GM21576 (cell line): ENCODE data around the gene CCDC184.

Experiments
- ATAC-seq: cut with Tn5 transposase; IDR thresholded peaks from one replicate; pipeline ENCODE4 v1.9.1; 2021; ENCODE audit warnings: mild to moderate bottlenecking, moderate library complexity; ENCODE audit not compliant: unreplicated experiment

Gene CCDC184

DNA sequence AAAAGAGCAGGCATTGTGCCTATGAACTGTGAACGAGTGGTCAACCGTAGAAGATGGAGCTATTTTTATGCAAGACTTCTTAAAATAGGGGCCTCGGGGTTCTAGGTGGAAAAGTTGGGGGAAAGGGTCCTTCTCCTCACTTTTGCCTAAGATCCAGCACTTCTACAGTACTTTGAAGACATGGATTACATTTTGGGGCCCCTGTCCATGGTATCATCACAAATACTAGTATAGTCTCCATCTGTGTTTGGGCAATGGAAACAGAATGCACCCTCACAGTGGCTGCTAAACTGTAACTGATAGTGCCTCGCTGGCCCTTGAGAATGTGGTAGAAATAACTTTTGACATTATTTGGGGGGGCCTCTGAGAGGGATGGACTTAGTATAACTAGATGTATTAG lies 5.5 kb upstream of the CCDC184 start:
- ATAC-seq: no peak

DNA sequence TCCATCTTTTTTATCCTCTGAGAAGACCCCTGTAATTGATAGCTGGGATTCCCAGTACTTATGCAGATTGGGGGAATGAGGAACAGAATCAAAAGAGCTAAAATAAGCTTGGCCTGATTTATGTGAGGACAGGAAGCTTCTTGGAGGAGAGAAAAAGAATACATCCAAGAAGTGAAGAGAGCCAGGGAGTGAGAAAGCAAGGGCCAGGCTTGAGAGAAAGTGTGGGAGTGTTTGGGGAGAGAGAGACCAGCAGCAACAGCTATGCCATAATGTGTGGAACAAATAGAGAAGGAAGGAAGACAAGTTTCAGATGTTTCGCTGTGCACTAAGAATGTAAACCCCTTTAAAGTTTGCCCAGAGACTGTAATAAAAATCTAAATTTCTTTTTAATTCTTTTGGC lies 4.0 kb upstream of the CCDC184 start:
- ATAC-seq: no peak

DNA sequence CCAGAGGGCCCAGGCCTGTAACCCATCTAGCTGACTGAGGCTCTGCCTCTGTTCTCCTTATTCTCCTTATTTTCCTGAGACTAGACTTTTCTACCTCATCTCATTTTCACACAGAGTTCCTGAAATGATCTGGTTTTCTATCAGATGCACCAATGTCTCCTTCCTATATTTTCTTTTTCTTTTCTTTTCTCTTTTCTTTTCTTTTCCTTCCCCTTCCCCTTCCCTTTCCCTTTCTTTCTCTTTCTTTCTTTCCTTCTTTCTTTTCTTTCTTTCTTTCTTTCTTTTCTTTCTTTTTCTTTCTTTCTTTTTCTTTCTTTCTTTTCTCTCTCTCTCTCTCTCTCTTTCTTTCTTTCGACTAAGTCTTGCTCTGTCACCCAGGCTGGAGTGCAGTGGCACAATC lies 3.0 kb upstream of the CCDC184 start:
- ATAC-seq: no peak

DNA sequence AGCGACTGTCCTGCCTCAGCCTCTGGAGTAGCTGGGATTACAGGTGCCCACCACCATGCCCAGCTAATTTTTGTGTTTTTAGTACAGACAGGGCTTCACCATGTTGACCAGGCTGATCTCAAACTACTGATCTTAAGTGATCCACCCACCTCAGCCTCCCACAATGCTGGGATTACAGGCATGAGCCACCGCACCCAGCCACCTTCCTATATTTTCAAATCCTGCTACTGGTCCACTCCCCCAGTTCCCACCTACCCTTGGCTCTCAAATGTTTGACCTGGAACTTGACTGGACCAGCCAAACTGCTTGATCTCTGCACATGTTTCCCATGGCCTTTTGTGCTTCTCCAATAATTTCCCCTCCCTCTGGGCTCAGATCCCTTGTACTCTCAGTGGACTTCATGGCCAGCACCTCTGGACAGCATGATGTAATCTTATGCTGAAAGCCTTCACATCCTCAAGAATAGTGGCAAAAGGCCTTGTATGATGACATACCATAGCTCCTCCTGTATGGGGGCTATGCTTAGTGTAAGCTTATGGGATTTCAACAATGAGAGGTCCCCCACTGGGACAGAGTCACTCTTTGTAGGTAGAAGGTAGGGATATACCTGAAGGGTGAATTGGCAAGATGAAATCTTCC lies 2.5 kb upstream of the CCDC184 start:
- ATAC-seq: no peak

DNA sequence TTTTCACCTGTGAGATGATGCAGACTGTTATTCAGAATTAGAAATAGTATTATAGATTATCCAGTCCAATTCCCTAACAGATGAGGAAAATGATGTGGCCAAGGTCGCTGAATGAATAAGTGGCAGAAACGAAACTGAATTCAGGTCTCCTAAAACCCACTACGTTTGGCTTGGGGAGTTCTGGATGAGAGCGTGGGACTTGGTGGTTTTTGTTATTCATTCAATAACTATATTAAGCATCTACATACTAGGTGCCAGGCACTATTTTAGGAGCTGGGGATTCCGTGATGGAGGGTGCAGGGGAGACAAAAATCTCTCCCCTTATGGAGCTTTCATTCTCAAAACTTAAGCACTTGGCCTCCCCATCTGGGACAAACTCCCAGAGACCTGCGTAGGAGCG lies 813 bp upstream of the CCDC184 start:
- ATAC-seq: no peak

DNA sequence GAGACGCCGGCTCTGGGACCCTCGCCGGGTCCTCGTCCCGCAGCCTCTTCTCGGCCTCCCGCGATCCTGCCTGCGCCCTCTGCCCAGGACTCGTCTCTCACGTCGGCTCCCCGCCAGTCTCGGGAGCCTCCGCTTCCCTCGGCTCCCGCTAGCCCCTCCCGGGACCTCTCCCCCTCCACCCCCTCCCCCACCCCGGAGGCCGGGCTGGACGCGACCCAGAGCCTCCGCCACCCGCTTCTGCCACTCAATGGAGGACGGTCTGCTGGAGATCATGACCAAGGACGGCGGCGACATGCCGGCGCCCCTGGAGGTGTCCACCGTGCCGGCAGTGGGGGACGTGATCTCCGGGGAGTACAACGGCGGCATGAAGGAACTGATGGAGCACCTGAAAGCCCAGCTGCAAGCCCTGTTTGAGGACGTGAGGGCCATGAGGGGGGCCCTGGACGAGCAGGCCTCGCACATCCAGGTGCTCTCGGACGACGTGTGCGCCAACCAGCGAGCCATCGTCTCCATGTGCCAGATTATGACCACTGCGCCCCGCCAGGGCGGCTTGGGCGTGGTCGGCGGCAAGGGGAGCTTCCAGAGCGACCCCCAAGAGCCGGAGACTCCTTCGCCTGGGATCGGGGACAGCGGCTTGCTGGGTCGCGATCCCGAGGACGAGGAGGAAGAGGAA lies 568 bp downstream of the CCDC184 start:
- ATAC-seq: no peak

DNA sequence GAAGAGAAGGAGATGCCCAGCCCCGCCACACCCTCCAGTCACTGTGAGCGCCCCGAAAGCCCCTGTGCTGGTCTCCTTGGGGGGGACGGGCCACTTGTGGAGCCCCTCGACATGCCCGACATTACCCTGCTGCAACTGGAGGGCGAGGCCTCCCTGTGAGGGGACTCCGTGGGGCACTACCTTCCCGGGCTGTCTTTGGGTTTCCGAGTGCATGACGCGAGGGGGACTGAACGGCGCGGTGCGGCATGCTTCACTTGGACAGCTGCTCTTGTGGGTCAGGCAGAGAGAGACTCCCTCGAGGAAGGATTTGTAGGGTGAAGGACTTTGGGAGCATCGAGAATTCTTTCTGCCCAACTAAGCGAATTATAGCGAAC lies 1.1 kb downstream of the CCDC184 start:
- no peak for ATAC-seq

DNA sequence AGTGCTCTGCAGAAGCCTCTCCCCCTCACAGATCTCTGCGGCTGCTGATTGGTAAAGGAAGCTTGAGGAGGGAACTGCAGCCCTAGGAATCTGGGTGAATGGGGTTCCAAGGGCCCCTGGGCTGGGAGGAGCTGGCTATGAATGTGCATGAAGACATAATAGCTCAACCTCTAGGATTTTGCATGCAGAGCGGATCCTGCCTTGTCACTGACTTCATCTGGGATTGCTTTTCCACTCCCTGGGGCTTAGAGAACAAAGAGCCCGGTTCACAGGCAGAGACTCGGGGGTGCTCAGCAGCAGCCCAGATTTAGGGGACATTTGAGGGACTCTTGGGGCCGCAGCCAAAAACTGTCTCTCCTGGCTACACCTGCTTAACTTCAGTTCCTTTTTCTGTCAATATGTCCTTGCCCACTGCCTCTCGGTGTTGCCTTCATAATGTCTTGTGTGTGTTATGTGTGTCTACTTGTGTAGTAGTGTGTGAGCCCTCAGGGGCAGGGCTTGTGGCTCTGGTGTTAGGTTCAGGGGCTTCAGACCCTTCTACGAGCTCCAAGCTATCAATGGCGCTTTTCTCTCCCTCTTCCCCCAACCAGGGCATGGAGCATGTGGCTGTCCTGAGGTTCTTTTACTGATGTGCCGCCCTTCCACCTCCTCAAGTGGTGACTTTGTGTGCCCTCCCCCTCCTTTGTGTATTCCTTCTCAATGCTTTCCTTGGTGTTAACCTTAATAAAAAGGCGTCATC lies 1.9 kb downstream of the CCDC184 start:
- no peak for ATAC-seq

DNA sequence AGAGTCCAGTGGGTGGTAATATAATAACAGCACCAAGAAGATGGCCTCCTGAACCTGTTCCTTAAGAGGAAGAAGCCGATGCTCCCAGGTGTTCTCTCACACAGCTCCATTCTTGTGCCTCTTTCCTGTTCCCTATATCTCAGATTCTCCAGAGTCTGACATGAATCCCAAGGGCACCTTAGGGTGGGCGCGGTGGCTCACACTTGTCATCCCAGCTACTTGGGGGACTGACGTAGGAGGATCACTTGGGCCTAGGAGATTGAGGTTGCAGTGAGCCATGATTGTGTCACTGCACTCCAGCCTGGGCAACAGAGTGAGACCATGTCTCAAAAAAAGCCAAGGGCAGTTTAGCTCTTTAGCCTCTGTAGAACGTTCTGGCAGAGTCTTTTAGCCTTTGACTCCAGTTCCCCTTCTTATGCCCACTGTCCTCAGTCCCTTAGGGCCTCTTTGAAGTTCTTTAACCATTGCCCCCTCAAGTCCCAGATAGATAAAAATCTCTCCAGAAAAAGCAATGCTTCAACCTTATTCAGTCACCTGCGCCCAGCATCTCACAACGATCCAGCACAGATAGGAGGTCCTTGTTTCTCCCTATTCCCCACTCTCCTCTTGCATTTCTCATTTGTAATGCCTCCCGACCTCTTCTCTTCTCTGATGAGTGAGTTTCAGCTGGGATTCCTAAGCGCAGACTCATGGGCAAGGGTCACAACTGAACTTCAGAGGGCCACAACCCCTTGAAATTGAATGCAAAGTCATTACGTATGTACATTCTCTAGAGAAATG lies 4.7 kb downstream of the CCDC184 start:
- no peak for ATAC-seq

DNA sequence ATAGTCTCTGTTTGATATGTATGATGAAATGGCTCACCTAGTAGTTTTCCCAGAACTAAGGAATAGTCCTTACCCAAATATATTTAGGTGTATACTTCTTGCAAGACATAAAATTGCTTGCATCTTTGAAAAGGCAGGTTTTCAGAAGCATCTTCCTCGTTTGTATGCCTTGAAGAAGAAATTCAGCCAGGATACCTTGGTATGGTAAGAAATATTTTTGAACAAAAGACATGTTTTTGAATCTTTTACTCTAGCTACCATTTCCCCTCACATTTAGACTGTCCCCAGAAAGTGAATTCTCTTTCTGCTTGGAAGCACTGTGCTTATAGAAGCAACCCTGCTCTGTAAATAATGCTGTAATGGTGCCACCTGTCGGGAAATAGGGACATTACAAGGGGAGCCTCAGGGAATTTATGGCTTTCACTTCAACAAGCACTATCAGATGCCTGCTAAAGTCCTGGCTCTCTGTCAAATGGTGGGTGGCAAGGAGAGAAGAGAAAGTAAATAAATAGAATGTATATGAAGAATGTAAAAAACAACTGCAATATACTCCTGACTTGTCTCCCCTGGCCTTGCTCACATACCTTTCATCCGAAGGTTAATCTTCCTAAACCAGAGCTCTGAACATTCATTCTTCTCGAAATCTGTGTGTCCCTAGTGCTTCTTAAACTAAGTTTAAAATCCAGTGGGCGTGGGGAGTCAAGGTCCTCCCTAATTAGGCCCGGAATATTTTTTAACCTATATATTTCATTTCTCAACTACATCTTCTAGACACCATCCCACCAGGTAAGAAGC lies 6.1 kb downstream of the CCDC184 start:
- ATAC-seq: no peak

DNA sequence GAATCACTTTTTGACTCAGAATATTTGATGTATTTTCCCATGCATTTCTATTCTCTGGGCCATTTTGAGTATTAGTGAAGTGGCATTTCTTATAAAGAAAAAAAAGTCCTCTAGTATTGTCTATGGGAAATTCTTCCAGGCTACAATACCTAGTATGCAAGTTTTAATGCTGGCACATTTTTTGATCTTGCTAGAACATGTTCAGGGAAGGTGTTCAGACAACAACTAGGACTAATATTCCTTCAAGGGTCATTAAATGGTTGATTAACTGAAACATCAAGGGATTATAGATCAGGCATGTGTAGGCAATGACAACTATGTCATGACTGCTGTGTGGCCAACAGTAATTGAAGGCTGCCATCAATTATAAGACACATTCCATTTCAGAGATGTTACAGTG lies 7.7 kb downstream of the CCDC184 start:
- no peak for ATAC-seq

DNA sequence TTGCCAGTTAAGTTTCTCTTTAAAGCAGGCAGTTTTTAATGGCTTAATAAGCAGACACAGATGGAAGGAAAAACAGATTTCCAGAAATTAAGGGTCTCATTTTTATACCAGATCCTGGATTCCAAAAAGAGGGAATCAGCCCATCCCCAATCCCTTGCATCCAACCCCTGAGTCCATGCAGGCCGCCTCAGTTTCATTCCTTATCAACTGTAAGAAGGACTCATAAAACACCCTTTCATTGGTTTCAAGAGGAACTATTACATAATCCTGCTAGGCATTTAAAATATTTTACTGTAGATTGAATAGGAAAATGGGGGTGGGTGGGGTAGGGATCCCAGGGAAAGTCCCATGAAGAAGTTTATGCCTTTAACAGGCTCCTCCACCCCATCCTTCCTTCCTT lies 9.4 kb downstream of the CCDC184 start:
- ATAC-seq: no peak

DNA sequence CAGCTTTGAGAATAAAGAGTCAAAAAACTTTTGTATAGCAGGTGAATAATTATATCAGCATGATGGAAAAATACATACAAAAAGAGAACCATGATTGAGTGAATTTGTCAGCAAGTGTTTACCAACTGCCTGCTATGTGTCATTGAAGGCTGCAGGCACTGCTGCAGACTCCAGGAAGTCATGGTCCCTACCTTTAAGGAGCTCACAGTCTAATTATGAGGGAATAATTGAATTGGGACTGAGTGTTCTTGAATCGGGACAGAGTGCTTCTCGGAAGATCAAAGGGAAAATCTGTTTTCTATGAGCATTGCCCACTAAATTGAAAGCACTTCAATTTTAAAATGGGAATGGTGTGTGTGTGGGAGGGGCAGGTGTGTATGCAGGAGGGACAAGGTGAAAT lies 10.2 kb downstream of the CCDC184 start:
- no peak for ATAC-seq

DNA sequence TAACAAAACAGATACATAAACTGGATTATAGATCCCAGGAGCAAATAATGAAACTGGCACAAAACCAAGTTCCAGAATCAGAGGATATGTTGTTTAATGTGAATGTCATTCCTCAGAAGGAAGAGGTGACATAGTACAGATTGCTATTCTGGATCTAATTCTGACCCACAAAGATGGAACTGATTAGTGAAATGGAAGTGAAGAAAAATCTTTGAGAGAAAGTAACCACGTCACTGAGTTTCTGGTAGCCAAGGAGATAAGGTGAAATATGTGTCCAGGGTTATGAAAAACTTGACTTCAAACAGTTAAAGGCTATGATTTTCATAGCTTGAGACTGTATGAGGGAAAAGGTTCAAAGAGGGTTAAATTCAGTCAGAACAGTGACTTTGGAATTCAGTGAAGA lies 11.4 kb downstream of the CCDC184 start:
- no peak for ATAC-seq

DNA sequence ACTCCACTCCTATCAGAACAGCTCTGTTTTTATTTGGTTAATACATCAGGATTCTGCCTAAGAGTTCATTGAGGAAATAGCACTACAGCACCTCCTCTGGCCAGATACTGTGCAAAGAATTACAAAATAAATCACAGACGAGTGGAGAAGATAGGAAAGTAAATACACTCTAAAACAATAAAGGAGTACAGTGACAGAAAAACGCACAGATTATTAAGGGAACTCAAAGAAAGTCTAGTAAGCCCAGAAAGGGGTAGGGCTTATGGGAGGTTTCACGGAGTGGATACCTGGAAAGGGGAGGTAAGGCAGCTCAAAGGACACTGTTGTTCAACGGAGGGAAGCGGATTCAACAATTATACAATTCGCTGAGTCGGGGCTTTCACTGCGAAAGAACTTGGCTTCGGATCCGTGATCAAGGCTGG lies 14.1 kb downstream of the CCDC184 start:
- ATAC-seq: peak; percentile 29

DNA sequence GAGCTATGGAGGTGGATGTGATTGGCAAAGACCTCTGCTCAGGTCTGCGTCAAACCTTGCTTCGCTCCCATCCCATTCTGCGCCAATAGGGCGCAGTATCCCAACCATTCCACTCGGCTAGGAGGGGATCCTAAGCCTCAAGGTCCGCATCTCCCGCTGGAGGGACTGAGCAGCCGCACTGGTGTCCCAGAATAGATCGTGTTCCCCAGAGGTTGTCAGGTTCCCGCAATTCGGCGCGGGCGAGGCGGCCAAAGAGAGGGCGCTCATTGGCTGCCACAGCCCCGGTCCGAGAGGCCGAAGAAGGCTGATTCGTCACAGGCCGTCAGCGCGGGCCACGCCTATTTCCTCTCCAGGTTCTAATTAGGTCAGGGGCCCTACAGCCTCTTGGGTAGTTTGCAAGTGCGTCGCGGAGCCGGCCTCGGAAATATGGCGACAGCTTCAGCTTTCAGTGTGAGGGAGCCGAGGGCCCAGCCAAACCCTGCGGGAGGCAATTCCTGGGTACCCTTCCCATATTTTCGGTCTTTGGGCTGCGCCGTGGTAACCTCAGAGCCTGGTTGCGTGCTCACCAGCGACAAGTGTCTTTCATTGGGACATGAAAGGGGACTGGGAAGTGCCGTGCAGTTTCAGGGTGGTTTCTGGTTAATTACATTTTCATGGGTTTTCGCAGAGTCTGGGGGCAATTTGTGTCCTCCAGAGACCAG lies 14.7 kb downstream of the CCDC184 start:
- peak; percentile 100 for ATAC-seq

DNA sequence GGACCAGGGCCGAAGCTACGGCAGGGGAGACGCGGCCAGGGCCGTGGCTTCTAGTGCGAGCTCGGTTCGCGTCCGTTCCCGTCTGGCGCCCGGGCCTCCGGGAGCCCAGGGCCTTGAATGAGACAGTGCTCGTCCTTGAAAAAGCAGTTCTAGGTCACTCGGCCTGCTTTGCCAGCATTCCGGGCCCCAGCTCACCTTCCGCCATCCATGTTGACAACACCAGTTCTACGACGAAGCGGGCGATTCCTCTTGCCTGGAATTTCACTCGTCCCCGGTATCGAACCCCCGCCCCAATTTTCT lies 15.2 kb downstream of the CCDC184 start:
- ATAC-seq: peak; percentile 2

DNA sequence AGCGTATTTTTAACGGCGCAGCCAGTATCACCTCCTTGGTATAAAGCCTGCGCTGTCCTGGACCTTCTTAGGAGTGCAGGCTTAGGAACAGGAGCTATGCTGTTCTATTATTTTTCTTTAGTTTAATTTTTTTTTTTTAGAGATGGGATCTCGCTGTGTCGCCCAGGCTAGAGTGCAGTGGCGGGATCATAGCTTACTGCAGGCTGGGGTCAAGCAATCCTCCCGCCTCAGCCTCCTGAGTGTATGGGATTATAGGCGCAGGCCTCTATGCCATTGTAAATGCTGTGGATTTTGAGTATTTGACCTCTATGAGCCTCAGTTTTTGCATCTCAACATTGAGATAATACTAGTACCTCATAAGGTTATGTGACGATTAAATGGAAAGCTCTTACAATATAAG lies 15.5 kb downstream of the CCDC184 start:
- no peak for ATAC-seq

DNA sequence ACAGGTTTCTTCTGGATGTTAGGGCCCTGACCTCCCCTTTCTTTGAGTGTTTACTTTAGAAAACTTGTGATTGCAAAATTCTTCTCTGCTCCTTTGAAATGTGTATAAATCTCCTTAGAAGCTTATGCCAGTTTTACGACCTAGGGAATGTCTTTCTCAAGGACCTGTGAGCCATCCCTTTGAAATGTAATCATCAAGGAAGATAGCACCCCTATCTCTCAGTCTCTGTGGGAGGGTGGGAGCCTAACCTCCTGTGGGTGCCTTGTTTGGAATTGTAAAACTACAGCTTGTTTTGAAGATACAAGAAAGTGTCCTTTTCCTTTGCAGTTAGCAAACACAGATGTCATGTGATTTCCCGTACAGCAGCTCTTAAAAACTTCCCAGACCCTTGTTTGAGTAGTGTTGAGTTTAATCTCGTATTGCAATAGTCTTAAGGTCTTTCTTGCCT lies 16.4 kb downstream of the CCDC184 start:
- ATAC-seq: no peak

DNA sequence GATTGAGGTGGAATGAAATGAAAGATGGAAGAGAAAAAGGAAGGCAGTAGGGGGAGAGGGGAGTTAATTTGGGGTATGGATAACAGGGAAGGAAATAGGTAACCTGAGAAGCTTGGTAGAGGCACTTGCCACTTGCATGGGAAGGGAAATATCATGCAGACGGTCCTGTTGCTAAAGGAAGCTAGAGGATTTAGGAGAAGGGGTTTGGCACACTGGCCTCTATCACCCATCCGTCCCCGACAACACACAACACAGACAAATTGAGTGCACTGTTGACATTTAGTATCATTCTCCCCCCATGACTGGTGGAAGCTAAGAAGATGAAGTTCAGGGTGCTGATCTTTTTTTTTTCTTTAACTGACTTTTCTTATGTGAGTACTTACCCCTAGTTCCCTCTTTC lies 17.6 kb downstream of the CCDC184 start:
- no peak for ATAC-seq
